ENCODE results near the gene GFRAL. TPM values are rescaled to one million over a fixed set of nuclear protein-coding genes. Genes with fewer than 3 reads are reported as not detected.

The GFRAL gene
- total RNA-seq, result not detected in 2 replicates

GRCh38 chr6:55327169-55327568 is at the start of gene GFRAL:
GFRAL (plus strand) TSS chr6:55327469; CDS start chr6:55327555, 86 bp downstream.

Other genes with a start within 250 kb of the GFRAL start
- gene HCRTR2, start 153.0 kb upstream of the GFRAL start, total RNA-seq, result not detected in 2 replicates

Measured in hair follicular keratinocyte (primary cell).